ENCODE data around the gene ZBTB39. TPM values are rescaled to one million over a fixed set of nuclear protein-coding genes. Genes with fewer than 3 reads are reported as not detected.
"Not testable (repeated sequence)": the region's sequence is repeated elsewhere in the genome, so short reads cannot be mapped to it uniquely, and the experiment has no call there.

ZBTB39 gene
- total RNA-seq, 3 donors from 2014 or later (not counting 1 experiment from before 2014, with no cell fraction given), result 9.5 to 17.6 (median 12.5) TPM

DNA sequence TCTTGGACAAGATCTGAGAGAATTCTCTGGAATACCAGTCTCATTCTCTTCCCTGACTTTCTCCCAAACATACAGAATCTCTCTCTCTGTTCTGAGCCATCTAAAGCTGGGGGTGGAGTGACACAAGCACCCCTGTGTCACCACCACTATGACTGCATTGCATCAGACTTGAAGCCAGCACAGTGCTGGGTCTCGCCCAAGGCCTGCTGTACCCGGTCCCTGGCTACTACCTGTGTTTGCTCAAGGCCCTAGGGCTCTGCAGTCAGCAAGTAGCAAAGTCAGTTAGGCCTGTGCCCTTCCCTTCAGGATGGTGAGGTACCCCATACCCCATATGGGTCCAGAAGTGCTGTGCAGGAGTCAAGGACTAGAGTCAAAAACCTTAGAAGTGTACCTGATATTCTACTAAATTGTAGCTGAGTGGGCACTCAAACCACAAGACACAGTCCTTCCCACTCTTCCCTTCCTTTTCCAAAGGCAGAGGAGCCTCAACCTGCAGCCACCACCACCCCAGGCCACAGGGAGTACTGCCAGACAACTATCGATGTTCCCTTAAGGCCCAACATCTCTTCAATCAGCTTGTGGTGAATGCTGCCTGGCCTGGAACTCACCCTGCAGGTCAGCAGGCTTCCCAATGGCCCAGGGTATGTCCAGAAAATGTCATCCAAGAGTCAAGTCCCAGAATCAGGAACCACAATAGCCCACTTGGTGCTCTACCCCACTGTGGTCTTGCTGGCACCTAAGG is 27.8 kb downstream of the ZBTB39 start:
- Mint-ChIP-seq H3K4me1 (no peaks in the 10 kb centered on the region), H3K27ac (no peak overlapping the region), H3K9me3 (no peaks in the 10 kb centered on the region), H3K27me3 (ENCODE audit: low read depth in 2 of 2) (no peaks in the 10 kb centered on the region), H3K36me3 (no peaks in the 10 kb centered on the region), H3K4me3 (no peak overlapping the region)
- Histone ChIP-seq H3K27ac (ENCODE audit: low read length) (no peak overlapping the region), H3K4me1 (ENCODE audit: control insufficient read depth, insufficient read depth, low read length) (no peaks in the 10 kb centered on the region), H3K4me3 (ENCODE audit: low read length) (no peak overlapping the region), H3K36me3 (ENCODE audit: control insufficient read depth, insufficient read depth, low read length) (no peaks in the 10 kb centered on the region), H3K27me3 (ENCODE audit: control insufficient read depth, insufficient read depth, low read length) (no peaks in the 10 kb centered on the region), H3K9me3 (ENCODE audit: control insufficient read depth, insufficient read depth, low read length) (no peaks in the 10 kb centered on the region)
- intact Hi-C loops (cut with micrococcal nuclease), result no loop called here
- TF ChIP-seq, protein P1, sequence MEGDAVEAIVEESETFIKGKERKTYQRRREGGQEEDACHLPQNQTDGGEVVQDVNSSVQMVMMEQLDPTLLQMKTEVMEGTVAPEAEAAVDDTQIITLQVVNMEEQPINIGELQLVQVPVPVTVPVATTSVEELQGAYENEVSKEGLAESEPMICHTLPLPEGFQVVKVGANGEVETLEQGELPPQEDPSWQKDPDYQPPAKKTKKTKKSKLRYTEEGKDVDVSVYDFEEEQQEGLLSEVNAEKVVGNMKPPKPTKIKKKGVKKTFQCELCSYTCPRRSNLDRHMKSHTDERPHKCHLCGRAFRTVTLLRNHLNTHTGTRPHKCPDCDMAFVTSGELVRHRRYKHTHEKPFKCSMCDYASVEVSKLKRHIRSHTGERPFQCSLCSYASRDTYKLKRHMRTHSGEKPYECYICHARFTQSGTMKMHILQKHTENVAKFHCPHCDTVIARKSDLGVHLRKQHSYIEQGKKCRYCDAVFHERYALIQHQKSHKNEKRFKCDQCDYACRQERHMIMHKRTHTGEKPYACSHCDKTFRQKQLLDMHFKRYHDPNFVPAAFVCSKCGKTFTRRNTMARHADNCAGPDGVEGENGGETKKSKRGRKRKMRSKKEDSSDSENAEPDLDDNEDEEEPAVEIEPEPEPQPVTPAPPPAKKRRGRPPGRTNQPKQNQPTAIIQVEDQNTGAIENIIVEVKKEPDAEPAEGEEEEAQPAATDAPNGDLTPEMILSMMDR (IDR thresholded peaks at IDR 0.05), result no peak
- ATAC-seq, result no peak
- DNase-seq, result no peak
- 96% methylated on average over 3 of the region's 3 CpGs for WGBS (ENCODE audit: insufficient coverage)

- H3K36me3 Mint-ChIP-seq; H3K9me3 ChIP-seq (ENCODE audit: control insufficient read depth, insufficient read depth, low read length); DNase-seq; H3K27ac Mint-ChIP-seq; H3K27ac ChIP-seq (ENCODE audit: low read length); H3K27me3 ChIP-seq (ENCODE audit: control insufficient read depth, insufficient read depth, low read length); H3K4me3 ChIP-seq (ENCODE audit: low read length); intact Hi-C loops (cut with micrococcal nuclease); H3K9me3 Mint-ChIP-seq; H3K4me1 ChIP-seq (ENCODE audit: control insufficient read depth, insufficient read depth, low read length); H3K4me3 Mint-ChIP-seq; ATAC-seq; H3K36me3 ChIP-seq (ENCODE audit: control insufficient read depth, insufficient read depth, low read length); H3K27me3 Mint-ChIP-seq (ENCODE audit: low read depth in 2 of 2); H3K4me1 Mint-ChIP-seq: not testable (repeated sequence)
- WGBS (ENCODE audit: insufficient coverage), result 88% methylated on average over 3 of the region's 4 CpGs
Measured at GRCh38 chr12:56977361-56977760, 29.0 kb downstream of the ZBTB39 start.

DNA sequence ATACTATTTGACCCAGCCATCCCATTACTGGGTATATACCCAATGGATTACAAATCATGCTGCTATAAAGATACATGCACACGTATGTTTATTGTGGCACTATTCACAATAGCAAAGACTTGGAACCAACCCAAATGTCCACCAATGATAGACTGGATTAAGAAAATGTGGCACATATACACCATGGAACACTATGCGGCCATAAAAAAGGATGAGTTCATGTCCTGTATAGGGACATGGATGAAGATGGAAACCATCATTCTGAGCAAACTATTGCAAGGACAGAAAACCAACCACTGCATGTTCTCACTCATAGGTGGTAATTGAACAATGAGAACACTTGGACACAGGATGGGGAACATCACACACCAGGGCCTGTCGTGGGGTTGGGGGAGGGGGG is 32.1 kb downstream of the ZBTB39 start:
- H3K27me3 ChIP-seq (ENCODE audit: control insufficient read depth, insufficient read depth, low read length); ATAC-seq; H3K36me3 ChIP-seq (ENCODE audit: control insufficient read depth, insufficient read depth, low read length); H3K4me3 Mint-ChIP-seq; H3K9me3 ChIP-seq (ENCODE audit: control insufficient read depth, insufficient read depth, low read length); H3K4me3 ChIP-seq (ENCODE audit: low read length); DNase-seq; H3K27ac Mint-ChIP-seq; intact Hi-C loops (cut with micrococcal nuclease); H3K36me3 Mint-ChIP-seq; H3K9me3 Mint-ChIP-seq; H3K4me1 Mint-ChIP-seq; H3K27ac ChIP-seq (ENCODE audit: low read length); H3K4me1 ChIP-seq (ENCODE audit: control insufficient read depth, insufficient read depth, low read length): not testable (repeated sequence)
- 100% methylated on average over 1 of the region's 3 CpGs for WGBS (ENCODE audit: insufficient coverage)
- H3K27me3 Mint-ChIP-seq (ENCODE audit: low read depth in 2 of 2), result peaks cover 8 to 11% of the 10 kb centered on the region in 2 donors

GRCh38 chr12:56968910-56969309 is 37.4 kb downstream of the ZBTB39 start:
- H3K36me3 Mint-ChIP-seq; H3K27me3 ChIP-seq (ENCODE audit: control insufficient read depth, insufficient read depth, low read length); intact Hi-C loops (cut with micrococcal nuclease); H3K9me3 ChIP-seq (ENCODE audit: control insufficient read depth, insufficient read depth, low read length); H3K4me3 ChIP-seq (ENCODE audit: low read length); H3K4me1 Mint-ChIP-seq; H3K9me3 Mint-ChIP-seq; H3K4me3 Mint-ChIP-seq; H3K36me3 ChIP-seq (ENCODE audit: control insufficient read depth, insufficient read depth, low read length); ATAC-seq; DNase-seq; H3K27ac ChIP-seq (ENCODE audit: low read length); H3K27ac Mint-ChIP-seq; H3K4me1 ChIP-seq (ENCODE audit: control insufficient read depth, insufficient read depth, low read length): not testable (repeated sequence)
- 69% methylated on average over 1 of the region's 6 CpGs for WGBS (ENCODE audit: insufficient coverage)
- H3K27me3 Mint-ChIP-seq (ENCODE audit: low read depth in 2 of 2), result peaks cover 8 to 23% of the 10 kb centered on the region in 2 donors

GRCh38 chr12:56965997-56966642 is 40.2 kb downstream of the ZBTB39 start:
- H3K4me1 Mint-ChIP-seq; DNase-seq; H3K36me3 Mint-ChIP-seq; H3K9me3 ChIP-seq (ENCODE audit: control insufficient read depth, insufficient read depth, low read length); H3K27ac Mint-ChIP-seq; H3K9me3 Mint-ChIP-seq; H3K4me3 ChIP-seq (ENCODE audit: low read length); H3K27me3 ChIP-seq (ENCODE audit: control insufficient read depth, insufficient read depth, low read length); H3K36me3 ChIP-seq (ENCODE audit: control insufficient read depth, insufficient read depth, low read length); ATAC-seq; intact Hi-C loops (cut with micrococcal nuclease); H3K4me3 Mint-ChIP-seq; H3K27ac ChIP-seq (ENCODE audit: low read length); H3K4me1 ChIP-seq (ENCODE audit: control insufficient read depth, insufficient read depth, low read length): not testable (repeated sequence)
- peaks cover 8 to 18% of the 10 kb centered on the region in 2 donors for H3K27me3 Mint-ChIP-seq (ENCODE audit: low read depth in 2 of 2)
- WGBS (ENCODE audit: insufficient coverage), result 95% methylated on average over 15 of the region's 15 CpGs

DNA sequence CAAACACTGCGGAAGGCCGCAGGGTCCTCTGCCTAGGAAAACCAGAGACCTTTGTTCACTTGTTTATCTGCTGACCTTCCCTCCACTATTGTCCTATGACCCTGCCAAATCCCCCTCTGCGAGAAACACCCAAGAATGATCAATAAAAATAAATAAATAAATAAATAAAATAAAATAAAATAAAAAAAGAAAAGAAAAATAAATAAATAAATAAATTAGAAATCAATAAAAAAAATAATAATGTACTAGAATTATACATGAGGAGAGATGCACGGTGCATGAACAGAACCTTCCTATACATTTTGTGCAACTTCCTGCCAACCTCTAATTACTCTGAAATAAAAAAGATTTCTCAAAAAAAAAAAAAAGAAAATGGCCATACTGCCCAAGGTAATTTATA is 41.2 kb downstream of the ZBTB39 start:
- intact Hi-C loops (cut with micrococcal nuclease); H3K27ac ChIP-seq (ENCODE audit: low read length); H3K9me3 Mint-ChIP-seq; ATAC-seq; H3K9me3 ChIP-seq (ENCODE audit: control insufficient read depth, insufficient read depth, low read length); DNase-seq; H3K27ac Mint-ChIP-seq; H3K4me1 Mint-ChIP-seq; H3K4me3 Mint-ChIP-seq; H3K36me3 Mint-ChIP-seq; H3K4me3 ChIP-seq (ENCODE audit: low read length); H3K27me3 ChIP-seq (ENCODE audit: control insufficient read depth, insufficient read depth, low read length); H3K4me1 ChIP-seq (ENCODE audit: control insufficient read depth, insufficient read depth, low read length); H3K36me3 ChIP-seq (ENCODE audit: control insufficient read depth, insufficient read depth, low read length): not testable (repeated sequence)
- 100% methylated on average over 1 of the region's 4 CpGs for WGBS (ENCODE audit: insufficient coverage)
- H3K27me3 Mint-ChIP-seq (ENCODE audit: low read depth in 2 of 2), result peaks cover 4 to 15% of the 10 kb centered on the region in 2 donors

DNA sequence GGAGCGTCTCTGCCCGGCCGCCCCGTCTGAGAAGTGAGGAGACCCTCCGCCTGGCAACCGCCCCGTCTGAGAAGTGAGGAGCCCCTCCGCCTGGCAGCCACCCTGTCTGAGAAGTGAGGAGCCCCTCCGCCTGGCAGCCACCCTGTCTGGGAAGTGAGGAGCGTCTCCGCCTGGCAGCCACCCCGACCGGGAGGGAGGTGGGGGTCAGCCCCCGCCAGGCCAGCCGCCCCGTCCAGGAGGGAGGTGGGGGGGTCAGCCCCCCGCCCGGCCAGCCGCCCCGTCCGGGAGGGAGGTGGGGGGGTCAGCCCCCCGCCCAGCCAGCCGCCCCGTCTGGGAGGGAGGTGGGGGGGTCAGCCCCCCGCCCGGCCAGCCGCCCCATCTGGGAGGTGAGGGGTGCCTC is 42.8 kb downstream of the ZBTB39 start:
- H3K4me3 Mint-ChIP-seq, result not testable (repeated sequence)
- 100% methylated on average over 2 of the region's 27 CpGs for WGBS (ENCODE audit: insufficient coverage)

More for the DNA sequence above, 42.8 kb downstream of the ZBTB39 start:
- H3K9me3 ChIP-seq (ENCODE audit: control insufficient read depth, insufficient read depth, low read length); H3K4me3 ChIP-seq (ENCODE audit: low read length); intact Hi-C loops (cut with micrococcal nuclease); H3K27ac Mint-ChIP-seq; ATAC-seq; DNase-seq; H3K27ac ChIP-seq (ENCODE audit: low read length); H3K36me3 Mint-ChIP-seq; H3K4me1 Mint-ChIP-seq; H3K27me3 Mint-ChIP-seq (ENCODE audit: low read depth in 2 of 2); H3K4me1 ChIP-seq (ENCODE audit: control insufficient read depth, insufficient read depth, low read length); H3K36me3 ChIP-seq (ENCODE audit: control insufficient read depth, insufficient read depth, low read length); H3K9me3 Mint-ChIP-seq; H3K27me3 ChIP-seq (ENCODE audit: control insufficient read depth, insufficient read depth, low read length): not testable (repeated sequence)

All from natural killer cell (primary cell).